ENCODE measurements around the gene PTPRE.

The PTPRE gene

GRCh38 chr10:127882801-127883459 is 24.0 kb upstream of the PTPRE start:
- DNase-seq = no peak

GRCh38 chr10:127883516-127883915 is 23.4 kb upstream of the PTPRE start:
- no peak for DNase-seq

GRCh38 chr10:127884501-127884900 is 22.4 kb upstream of the PTPRE start:
- DNase-seq = no peak

- no peak for DNase-seq
Measured at GRCh38 chr10:127886371-127887051, 20.4 kb upstream of the PTPRE start.

GRCh38 chr10:127887541-127888415 is 19.1 kb upstream of the PTPRE start:
- DNase-seq = no peak

GRCh38 chr10:127888521-127889312 is 18.2 kb upstream of the PTPRE start:
- DNase-seq = no peak

- DNase-seq = no peak
Measured at GRCh38 chr10:127889605-127890195, 17.2 kb upstream of the PTPRE start.

- DNase-seq = no peak
Measured at GRCh38 chr10:127890216-127890615, 16.7 kb upstream of the PTPRE start.

GRCh38 chr10:127890832-127891334 is 16.0 kb upstream of the PTPRE start:
- DNase-seq = no peak

- DNase-seq = no peak
Measured at GRCh38 chr10:127892743-127893142, 14.2 kb upstream of the PTPRE start, which contains the start of gene CLRN3. TSS of gene CLRN3 (minus strand) at chr10:127892941. CDS start at chr10:127892784, 157 bp downstream.

GRCh38 chr10:127894146-127894545 is 12.8 kb upstream of the PTPRE start:
- no peak for DNase-seq

- no peak for DNase-seq
Measured at GRCh38 chr10:127896590-127896989, 10.3 kb upstream of the PTPRE start.

- no peak for DNase-seq
Measured at GRCh38 chr10:127897177-127897576, 9.7 kb upstream of the PTPRE start.

- no peak for DNase-seq
Measured at GRCh38 chr10:127899766-127900387, 7.0 kb upstream of the PTPRE start.

GRCh38 chr10:127903789-127904188 is 3.1 kb upstream of the PTPRE start:
- no peak for DNase-seq

- no peak for DNase-seq
Measured at GRCh38 chr10:127904311-127905000, 2.4 kb upstream of the PTPRE start.

GRCh38 chr10:127905001-127905847 is 1.7 kb upstream of the PTPRE start:
- DNase-seq = no peak

GRCh38 chr10:127905848-127906261 is 1.0 kb upstream of the PTPRE start:
- DNase-seq = no peak

- no peak for DNase-seq
Measured at GRCh38 chr10:127907411-127908105, 655 bp downstream of the PTPRE start.
